Measurements from ENCODE around the gene SLIT3.

GRCh38 chr5:168932400-168933189 is 368.3 kb downstream of the SLIT3 start:
- TF ChIP-seq ZFP41 (tag by site-specific recombination; IDR thresholded peaks at IDR 0.05; ENCODE audit: borderline replicate concordance): no peak
- no peak for TF ChIP-seq ZNF274 (IDR thresholded peaks at IDR 0.05; ENCODE audit: low read length)
- TF ChIP-seq ZNF274 (tag by site-specific recombination; IDR thresholded peaks at IDR 0.05; ENCODE audit: borderline replicate concordance): no peak
- TF ChIP-seq YY1 (tag by site-specific recombination; IDR thresholded peaks at IDR 0.05): no peak
- TF ChIP-seq, protein P1, sequence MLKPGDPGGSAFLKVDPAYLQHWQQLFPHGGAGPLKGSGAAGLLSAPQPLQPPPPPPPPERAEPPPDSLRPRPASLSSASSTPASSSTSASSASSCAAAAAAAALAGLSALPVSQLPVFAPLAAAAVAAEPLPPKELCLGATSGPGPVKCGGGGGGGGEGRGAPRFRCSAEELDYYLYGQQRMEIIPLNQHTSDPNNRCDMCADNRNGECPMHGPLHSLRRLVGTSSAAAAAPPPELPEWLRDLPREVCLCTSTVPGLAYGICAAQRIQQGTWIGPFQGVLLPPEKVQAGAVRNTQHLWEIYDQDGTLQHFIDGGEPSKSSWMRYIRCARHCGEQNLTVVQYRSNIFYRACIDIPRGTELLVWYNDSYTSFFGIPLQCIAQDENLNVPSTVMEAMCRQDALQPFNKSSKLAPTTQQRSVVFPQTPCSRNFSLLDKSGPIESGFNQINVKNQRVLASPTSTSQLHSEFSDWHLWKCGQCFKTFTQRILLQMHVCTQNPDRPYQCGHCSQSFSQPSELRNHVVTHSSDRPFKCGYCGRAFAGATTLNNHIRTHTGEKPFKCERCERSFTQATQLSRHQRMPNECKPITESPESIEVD (tag by site-specific recombination; IDR thresholded peaks at IDR 0.05): no peak
